NK-92 (cell line): ENCODE data around the gene PHOX2A.
"Not testable (repeated sequence)": the region's sequence is repeated elsewhere in the genome, so short reads cannot be mapped to it uniquely, and the experiment has no call there.

Source experiments
- DNase-seq: peaks from one replicate; lab custom pipeline; 2025; ENCODE audit not compliant: unreplicated experiment; lab: John Stamatoyannopoulos, UW

The PHOX2A gene

DNA sequence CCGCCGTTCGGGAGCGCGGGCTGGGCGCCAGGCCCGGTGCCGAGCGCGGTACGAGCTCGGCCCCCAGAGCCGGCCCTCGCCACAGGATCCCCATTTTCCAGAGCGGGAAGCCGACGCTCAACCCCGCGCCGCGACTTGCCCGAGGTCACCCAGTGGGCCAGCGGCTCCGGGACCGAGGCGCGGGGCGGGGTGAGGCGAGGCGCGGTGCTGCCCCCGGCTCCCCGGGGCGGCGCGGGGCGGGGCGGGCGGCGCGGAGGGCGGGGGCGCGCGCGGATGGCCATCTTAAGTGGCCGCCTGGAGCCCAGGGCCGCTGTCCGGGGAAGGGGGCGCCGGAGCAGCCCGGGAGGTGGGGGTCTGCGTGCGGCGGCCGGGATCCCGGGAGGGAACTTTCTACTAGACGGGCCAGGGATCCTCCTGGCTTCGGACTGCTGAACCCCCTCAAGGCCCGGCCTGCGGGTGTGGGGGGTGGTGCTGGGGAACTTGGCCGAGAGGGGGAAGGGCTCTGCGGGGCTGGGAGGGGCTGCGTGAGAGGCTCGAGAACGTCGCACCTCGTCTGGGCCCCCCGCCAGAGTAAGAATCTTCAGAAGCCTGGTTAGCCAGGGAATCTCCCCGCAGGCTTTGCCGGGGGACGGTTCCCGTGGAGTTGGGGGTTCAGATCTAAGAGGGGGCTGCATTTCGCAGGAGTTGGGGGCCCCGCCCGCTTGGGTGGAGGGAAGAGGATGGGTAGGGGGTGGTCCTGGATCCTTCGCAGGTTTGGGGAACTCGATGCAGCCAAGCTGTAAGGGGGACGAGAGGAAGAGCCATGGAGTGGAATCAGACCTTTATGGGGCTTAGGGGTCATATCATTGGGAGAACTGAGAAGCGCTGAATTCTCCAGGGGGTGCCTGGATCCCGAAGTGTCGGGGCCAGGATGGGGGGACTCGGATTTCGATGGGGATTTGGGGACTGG is 20.1 kb downstream of the PHOX2A start:
- no peak for DNase-seq

DNA sequence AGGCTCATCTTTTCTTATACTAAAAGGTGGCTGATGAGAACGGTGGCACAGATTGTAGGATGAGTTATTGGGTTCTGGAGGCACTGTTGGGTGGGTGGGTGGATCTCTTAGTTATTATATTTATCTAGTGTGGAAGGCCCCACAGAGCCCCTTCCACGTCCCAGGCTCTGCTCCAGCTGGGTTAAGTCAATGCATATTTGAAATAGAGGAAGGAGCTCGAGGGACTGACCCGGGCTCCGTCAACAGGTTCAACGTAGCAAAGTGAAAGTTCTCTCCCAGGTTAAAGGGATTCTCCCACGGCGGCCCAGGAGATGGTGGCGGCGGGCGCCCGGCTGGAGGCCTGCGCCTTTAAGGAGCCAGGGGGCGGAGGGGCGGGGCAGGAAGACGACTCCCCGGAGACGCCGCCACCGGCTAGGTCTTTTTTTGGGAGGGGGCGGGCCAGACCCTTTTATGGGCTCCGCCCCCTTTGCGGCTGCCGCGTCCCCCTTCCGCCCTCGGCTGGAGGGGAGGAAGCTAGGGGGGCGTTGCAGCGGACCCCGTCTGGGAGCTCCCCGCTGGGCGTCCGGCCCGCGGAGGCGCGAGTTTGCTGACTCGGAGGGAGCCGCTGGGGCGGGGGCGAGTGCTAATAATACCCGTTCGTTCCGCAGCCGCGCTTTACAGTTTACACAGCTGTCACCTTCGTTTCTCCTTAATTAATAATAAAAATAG is 20.9 kb downstream of the PHOX2A start:
- DNase-seq, result no peak

DNA sequence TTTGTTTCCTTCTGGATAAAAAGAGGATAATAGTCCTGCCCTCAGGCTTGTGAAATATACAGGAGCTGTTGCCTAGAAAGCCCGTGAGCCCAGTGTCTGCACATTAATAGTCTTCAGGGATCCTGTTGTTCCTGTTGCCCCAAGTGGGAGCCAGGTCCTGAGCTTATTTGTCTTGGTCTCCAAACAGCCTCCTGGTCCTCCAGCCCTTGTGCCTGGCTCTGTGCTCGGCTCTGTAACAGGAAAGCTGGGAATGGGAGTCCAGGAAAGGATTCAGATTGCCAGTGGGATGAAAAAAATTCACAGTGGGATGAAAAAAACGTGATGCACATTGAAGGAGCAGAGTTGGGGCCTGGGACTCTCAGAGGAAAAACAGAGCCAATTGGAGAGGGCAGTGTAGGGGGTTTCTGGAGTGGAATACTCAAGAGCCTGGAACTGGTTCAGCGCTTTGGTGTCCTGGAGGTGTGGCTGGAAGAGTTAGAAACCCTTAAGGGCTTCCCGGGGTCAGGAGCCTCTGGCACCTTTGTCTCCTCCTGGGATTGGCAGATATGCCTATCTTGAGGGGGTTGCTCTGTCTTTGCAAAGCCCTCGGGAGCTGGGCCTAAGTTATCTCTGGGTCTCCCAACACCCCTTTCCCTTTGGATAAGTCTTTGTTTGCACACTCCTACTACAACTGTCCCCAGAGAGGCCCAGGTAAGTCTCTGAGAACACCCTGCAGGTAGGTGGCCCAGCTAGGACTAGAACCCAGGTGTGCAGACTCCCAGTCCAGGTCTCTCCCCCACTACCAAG is 21.7 kb downstream of the PHOX2A start:
- no peak for DNase-seq

DNA sequence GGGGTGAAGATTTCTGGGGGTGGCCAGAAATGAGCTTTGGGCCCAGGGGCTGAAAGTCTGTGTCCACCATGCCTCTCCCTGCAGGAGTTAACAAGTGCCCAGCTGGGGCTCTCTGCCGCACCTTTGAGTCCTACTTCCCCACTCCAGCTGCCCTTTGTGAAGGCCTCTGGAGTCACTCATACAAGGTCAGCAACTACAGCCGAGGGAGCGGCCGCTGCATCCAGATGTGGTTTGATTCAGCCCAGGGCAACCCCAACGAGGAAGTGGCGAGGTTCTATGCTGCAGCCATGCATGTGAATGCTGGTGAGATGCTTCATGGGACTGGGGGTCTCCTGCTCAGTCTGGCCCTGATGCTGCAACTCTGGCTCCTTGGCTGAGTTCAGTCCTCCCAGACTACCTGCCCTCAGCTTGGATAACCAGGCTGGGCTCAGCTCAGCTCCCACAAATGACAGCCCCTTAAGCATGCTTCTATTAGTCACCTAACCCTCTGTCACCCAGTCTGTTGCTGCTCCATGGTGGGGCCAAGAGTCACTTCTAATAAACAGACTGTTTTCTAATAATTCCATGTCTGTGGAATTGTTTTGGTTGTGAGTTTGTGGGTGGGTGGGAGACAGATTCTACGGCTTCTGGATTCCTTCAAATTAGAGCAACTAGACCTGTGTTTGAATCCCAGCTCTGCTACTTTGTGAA is 22.4 kb downstream of the PHOX2A start:
- DNase-seq, result no peak

DNA sequence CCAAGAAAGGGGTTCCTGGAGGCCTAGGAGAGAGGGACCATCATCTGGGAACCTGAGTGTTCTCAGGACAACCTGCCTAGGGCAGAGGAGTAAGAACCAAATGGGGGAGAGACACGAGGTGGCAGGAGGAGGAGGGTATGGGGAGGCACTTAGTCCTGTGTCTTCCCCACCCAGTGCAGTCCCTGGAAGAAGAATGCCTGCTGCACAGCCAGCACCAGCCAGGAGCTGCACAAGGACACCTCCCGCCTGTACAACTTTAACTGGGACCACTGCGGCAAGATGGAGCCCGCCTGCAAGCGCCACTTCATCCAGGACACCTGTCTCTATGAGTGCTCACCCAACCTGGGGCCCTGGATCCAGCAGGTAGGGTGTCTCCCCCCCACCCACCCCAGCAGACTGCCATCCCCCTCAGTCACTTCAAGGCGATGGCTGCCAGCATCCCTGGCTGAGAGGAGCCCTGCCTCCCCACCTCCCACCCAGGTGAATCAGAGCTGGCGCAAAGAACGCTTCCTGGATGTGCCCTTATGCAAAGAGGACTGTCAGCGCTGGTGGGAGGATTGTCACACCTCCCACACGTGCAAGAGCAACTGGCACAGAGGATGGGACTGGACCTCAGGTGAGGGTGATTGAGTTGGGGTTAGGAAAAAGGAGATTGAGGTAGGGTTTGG is 23.1 kb downstream of the PHOX2A start:
- no peak for DNase-seq

DNA sequence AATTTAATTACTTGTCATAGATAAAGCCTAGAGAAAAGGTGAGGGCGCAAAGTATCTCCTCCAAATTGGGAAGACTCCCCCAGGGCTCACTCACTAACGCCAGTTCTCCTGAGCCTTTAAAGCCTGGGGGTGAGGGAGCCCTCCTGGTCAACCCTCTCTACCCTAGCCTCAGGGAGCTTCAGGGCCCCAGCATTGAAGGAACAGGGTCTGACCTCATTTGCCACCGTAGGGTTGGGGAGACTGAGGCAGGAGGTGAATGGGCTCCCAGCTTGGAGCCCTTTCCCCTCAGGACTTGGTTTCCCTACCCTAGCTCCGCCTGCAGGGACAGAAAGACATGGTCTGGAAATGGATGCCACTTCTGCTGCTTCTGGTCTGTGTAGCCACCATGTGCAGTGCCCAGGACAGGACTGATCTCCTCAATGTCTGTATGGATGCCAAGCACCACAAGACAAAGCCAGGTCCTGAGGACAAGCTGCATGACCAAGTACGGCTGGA is 25.7 kb downstream of the PHOX2A start:
- no peak for DNase-seq

DNA sequence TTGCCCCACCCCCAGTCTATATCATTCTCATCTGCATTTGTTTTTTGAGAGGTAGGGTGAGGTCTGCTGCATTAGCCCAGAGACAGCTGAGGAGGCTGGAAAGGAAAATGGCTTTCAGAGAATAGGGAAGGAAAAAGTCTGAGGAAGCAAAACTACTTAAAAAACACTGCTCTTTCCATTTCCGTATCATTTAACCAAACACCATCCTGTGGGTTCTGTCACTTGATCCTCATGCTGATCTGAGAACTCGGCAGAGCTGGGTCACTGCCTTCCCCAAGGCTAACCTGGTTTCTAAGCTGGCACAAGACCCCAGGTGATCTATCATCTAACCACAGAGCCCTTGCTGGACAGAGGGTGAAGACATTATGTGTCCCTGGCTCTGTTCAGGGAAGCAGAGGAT is 26.1 kb downstream of the PHOX2A start:
- no peak for DNase-seq

DNA sequence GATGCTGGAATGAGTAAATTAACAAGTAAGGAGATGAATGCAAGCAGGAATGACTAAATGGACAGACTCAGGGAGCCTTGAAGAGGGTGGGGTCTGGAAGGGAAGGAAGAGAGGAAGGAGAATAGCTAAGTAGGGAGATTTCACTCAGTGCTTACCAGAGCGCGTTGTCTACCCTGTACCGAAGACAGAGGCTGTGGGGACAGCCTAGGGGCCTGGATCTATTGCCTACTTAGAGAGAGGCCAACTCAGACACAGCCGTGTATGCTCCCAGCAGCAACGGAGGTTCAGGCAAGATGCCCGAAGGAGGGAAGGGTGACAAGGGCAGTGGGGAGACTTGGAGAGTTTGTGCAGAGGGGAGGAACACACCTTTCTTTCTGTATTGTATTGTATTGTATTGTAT is 27.3 kb downstream of the PHOX2A start, which contains the start of gene FOLR2:
FOLR2 (plus strand) TSS at position 157 of the 400 bp plus-strand sequence. CDS start 1,791 bp downstream, outside the sequence.
- no peak for DNase-seq

DNA sequence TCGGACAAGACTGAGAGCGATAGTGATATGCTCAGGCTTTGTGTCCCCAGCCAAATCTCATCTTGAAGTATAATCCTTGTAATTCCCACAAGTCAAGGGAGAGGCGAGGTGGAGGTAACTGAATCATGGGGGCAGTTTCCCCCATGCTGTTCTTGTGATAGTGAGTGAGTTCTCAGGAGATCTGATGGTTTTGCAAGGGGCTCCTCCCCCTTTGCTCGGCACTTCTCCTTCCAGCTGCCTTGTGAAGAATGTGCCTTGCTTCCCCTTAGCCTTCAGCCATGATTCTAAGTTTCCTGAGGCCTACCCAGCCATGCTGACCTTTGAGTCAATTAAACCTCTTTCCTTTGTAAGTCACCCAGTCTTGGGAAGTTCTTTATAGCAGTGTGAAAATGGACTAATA is 34.9 kb downstream of the PHOX2A start:
- no peak for DNase-seq

DNA sequence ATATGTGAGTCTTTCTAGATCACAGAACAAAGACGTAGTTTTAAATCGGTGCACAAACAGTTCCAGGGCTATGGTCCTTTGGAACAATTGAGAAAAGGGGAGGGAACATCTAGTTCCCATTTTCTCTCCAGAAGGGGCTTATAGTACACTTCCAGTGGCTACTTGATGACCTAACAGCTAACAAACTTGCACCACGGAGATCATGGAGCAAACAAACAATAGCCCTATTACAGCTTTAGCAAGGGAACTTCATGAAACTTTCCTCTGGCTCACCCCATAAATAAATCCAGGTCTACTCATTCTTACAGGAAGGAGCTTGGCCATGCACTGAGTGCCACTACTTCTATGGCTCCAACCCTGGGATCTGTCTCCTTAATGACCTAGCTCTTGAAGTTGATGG is 35.7 kb downstream of the PHOX2A start:
- DNase-seq, result no peak

DNA sequence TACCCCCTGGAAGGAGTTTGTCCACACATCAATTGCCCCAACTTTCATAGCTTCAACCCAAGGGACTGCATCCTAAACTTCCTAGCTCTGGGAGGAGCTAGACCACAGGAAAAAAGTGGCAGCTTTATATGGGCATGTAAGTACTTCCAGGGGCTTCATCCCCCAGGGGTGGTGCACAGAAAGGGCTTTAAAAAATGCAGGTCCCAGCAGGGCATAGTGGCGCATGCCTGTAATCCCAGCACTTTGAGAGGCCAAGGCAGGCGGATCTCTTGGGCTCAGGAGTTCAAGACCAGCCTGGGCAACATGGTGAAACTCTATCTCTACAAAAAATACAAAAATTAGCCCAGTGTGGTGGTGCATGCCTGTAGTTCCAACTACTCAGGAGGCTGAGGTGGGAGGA is 37.2 kb downstream of the PHOX2A start:
- DNase-seq, result not testable (repeated sequence)

DNA sequence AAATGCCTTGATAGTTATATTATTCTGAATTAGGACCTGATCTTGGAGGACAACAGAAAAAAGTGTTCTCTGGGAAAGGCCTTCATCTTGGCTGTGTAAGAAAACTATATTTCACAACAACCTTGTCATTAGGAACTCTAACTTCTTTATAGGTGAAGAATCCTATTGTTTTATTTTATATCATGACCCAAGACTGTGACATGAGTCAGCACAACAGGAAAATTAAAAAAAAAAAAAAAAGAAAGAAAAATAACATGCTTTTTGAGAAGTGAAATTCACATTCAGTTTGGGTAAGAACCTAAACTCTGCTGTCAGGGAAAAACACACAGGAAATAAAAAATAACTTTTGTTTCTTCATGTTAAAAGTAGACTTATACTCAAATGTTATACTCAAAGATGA is 39.1 kb downstream of the PHOX2A start:
- DNase-seq, result no peak

DNA sequence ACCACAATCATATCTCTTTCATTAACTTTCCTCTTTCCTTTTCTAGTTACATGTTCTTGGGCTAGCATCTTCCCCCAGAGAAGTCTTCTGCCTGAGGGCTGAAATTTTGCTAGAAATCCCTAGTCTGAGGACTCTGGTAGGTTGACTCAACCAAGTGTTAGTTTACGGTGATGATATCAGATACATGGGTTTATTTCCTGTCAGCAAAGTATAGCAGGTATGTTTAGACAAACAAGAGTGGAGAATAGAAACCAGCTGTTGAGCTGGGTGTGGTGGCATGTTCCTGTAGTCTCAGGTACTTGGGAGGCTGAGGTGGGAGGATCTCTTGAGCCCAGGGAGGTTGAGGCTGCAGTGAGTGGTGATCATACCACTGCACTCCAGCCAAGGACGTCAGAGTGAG is 40.8 kb downstream of the PHOX2A start:
- DNase-seq, result no peak

DNA sequence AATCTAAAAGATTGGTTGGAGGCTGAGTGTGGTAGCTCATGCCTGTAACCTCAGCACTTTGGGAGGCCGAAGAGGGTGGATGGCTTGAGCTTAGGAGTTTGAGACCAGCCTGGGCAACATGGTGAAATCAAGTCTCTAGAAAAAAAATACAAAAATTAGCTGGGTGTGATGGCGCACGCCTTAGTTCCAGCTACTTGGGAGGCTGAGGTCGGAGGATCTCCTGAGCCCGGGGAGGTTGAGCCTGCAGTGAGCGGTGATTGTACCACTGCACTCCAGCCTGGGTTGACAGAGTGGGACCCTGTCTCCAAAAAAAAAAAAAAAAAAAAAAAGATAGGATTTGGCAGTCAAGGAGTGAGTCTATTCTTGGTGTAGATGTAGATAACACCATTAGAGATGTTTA is 41.4 kb downstream of the PHOX2A start:
- no peak for DNase-seq

DNA sequence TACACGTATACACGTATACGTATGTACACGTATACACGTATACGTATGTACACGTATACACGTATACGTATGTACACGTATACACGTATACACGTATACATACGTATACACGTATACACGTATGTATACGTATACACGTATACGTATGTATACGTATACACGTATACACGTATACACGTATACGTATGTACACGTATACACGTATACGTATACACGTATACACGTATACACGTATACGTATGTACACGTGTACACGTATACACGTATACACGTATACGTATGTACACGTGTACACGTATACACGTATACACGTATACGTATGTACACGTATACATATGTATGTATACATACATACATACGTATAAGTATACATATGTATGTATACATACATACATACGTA is 42.5 kb downstream of the PHOX2A start:
- not testable (repeated sequence) for DNase-seq

DNA sequence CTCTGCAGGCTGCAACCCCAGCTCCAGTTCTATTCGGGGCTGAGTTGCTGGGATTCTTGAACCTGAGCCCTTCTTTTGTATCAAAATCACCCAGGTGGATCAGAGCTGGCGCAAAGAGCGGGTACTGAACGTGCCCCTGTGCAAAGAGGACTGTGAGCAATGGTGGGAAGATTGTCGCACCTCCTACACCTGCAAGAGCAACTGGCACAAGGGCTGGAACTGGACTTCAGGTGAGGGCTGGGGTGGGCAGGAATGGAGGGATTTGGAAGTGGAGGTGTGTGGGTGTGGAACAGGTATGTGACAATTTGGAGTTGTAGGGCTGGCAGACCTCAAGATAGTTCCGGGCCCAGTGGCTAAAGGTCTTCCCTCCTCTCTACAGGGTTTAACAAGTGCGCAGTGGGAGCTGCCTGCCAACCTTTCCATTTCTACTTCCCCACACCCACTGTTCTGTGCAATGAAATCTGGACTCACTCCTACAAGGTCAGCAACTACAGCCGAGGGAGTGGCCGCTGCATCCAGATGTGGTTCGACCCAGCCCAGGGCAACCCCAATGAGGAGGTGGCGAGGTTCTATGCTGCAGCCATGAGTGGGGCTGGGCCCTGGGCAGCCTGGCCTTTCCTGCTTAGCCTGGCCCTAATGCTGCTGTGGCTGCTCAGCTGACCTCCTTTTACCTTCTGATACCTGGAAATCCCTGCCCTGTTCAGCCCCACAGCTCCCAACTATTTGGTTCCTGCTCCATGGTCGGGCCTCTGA is 48.3 kb downstream of the PHOX2A start:
- DNase-seq, result no peak

DNA sequence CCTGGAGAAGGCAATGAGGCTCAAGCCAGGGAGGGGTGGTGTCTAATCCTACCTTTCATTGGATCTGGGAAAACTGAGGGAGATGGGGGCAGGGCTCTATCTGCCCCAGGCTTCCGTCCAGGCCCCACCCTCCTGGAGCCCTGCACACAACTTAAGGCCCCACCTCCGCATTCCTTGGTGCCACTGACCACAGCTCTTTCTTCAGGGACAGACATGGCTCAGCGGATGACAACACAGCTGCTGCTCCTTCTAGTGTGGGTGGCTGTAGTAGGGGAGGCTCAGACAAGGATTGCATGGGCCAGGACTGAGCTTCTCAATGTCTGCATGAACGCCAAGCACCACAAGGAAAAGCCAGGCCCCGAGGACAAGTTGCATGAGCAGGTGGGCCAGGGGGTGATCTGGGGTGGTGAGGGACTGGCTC is 52.0 kb downstream of the PHOX2A start, which contains the start of gene FOLR1:
FOLR1 (plus strand) TSS at position 180 of the 421 bp plus-strand sequence; CDS start at position 214, 34 bp downstream.
- DNase-seq, result no peak

DNA sequence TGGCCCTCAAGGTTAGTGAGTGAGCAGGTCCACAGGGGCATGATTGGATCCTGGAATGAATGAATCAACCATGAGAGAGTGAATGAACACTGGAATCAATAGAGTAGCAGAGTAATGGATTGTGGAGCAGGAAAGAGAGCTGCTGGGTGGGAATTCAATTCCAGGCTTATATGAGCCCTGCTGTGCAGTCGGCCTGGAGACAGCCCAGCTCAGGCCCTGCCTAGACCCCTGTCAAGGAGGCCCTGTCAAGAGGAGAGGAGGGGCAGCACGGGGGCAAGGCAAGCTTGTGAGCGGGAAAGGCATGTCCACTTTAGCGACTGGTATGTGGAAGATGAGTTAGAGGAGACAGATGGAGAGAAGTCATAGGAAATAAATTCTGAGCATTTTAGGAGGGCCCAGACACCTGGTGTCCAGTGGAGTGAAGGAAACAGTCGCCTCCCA is 53.3 kb downstream of the PHOX2A start:
- no peak for DNase-seq
